ENCODE results near the gene LY9. TPM values are rescaled to one million over a fixed set of nuclear protein-coding genes. Genes with fewer than 3 reads are reported as not detected.

LY9 gene
- total RNA-seq, 1 experiment from 2014 or later = not detected

DNA sequence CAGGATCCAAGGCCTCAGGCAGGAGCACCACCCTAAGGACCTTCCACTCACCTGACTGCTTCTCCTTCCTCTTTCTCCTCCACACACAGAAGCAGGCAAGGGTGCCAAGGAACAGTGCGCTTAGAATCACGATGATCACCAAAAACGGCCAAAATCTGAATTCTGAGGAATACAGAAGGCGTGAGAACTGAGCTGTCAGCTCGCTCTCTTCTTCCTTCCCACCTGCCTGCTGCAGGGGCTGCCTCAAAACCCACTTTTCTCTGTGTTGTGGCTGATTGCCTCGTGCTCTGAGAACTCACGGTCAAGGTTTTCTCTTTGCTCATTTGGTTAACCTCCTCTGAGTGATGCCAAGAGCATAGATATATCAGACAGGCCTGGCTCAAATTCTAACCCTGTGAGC, 42.9 kb downstream of the LY9 start:
- ChIA-PET CTCF (no interaction called here), POLR2A (ENCODE audit: low non-redundant PET) (interaction anchor here (0.6 kb wide), 1 partner anchor 47 kb away, joined by 3 read pairs; no protein-coding TSS in a partner anchor)
- H3K9me3 ChIP-seq (ENCODE audit: low read depth, low read length, poor library complexity, severe bottlenecking) = no peaks in the 10 kb centered on the region
- no peak for DNase-seq (ENCODE audit: low spot score)
- no peak overlapping the region for H3K4me3 ChIP-seq (ENCODE audit: low read depth, low read length, poor library complexity, severe bottlenecking)
- H3K4me1 ChIP-seq (ENCODE audit: insufficient read depth, low read length, poor library complexity, severe bottlenecking) = no peaks in the 10 kb centered on the region
- H3K27ac ChIP-seq (ENCODE audit: low read depth, low read length, poor library complexity, severe bottlenecking) = no peak overlapping the region
- no peaks in the 10 kb centered on the region for H3K36me3 ChIP-seq (ENCODE audit: insufficient read depth, low read length, poor library complexity, severe bottlenecking)
- no peak for TF ChIP-seq EZH2 (IDR thresholded peaks at IDR 0.05; ENCODE audit: borderline replicate concordance, low read depth, low read length, poor library complexity, severe bottlenecking)
- TF ChIP-seq, protein P1, sequence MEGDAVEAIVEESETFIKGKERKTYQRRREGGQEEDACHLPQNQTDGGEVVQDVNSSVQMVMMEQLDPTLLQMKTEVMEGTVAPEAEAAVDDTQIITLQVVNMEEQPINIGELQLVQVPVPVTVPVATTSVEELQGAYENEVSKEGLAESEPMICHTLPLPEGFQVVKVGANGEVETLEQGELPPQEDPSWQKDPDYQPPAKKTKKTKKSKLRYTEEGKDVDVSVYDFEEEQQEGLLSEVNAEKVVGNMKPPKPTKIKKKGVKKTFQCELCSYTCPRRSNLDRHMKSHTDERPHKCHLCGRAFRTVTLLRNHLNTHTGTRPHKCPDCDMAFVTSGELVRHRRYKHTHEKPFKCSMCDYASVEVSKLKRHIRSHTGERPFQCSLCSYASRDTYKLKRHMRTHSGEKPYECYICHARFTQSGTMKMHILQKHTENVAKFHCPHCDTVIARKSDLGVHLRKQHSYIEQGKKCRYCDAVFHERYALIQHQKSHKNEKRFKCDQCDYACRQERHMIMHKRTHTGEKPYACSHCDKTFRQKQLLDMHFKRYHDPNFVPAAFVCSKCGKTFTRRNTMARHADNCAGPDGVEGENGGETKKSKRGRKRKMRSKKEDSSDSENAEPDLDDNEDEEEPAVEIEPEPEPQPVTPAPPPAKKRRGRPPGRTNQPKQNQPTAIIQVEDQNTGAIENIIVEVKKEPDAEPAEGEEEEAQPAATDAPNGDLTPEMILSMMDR (conservative IDR thresholded peaks at IDR 0.05; ENCODE audit: low read depth, low read length) = no peak
- no peaks in the 10 kb centered on the region for H3K27me3 ChIP-seq (replicated peaks; ENCODE audit: insufficient read depth, low read depth, low read length, poor library complexity)
- no TSS peak for BruUV-seq (replicated peaks)
- intact Hi-C loops (cut with micrococcal nuclease; ENCODE audit: unreplicated experiment) = no loop called here

DNA sequence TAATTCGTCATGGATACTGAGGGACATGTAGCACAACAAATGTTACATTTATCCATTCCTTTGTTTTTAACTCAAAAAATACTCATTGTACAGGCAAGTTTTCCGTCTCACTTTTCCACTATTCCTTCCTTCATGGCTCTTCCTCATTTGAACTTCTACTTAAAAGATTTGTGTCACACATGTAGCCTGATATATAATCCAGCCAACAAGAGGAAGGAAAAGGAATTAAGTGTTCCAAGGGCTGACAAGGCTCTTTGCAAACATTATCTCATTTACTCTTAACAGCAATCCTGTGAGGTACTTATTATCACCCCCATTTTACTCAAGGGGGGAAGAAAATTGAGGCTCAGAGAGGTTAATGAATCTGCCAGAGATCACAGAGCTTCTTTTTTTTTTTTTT, 43.8 kb downstream of the LY9 start:
- intact Hi-C loops (cut with micrococcal nuclease; ENCODE audit: unreplicated experiment) = no loop called here

GRCh38 chr1:160841079-160841478, 45.1 kb downstream of the LY9 start:
- H3K4me3 ChIP-seq (ENCODE audit: low read depth, low read length, poor library complexity, severe bottlenecking) = no peak overlapping the region
- H3K27ac ChIP-seq (ENCODE audit: low read depth, low read length, poor library complexity, severe bottlenecking) = no peak overlapping the region
- intact Hi-C loops (cut with micrococcal nuclease; ENCODE audit: unreplicated experiment) = no loop called here
- H3K36me3 ChIP-seq (ENCODE audit: insufficient read depth, low read length, poor library complexity, severe bottlenecking) = no peaks in the 10 kb centered on the region
- H3K9me3 ChIP-seq (ENCODE audit: low read depth, low read length, poor library complexity, severe bottlenecking) = no peaks in the 10 kb centered on the region
- H3K27me3 ChIP-seq (replicated peaks; ENCODE audit: insufficient read depth, low read depth, low read length, poor library complexity) = no peaks in the 10 kb centered on the region
- BruUV-seq (replicated peaks) = no TSS peak
- CTCF ChIA-PET = no interaction called here
- H3K4me1 ChIP-seq (ENCODE audit: insufficient read depth, low read length, poor library complexity, severe bottlenecking) = no peaks in the 10 kb centered on the region
- POLR2A ChIA-PET (ENCODE audit: low non-redundant PET) = no interaction called here
- TF ChIP-seq, protein P1 (conservative IDR thresholded peaks at IDR 0.05; ENCODE audit: low read depth, low read length) = no peak
- TF ChIP-seq EZH2 (IDR thresholded peaks at IDR 0.05; ENCODE audit: borderline replicate concordance, low read depth, low read length, poor library complexity, severe bottlenecking) = no peak
- no peak for DNase-seq (ENCODE audit: low spot score)

More for the DNA sequence above, 43.8 kb downstream of the LY9 start:
- ChIA-PET CTCF (no interaction called here), POLR2A (ENCODE audit: low non-redundant PET) (no interaction called here)
- TF ChIP-seq EZH2 (IDR thresholded peaks at IDR 0.05; ENCODE audit: borderline replicate concordance, low read depth, low read length, poor library complexity, severe bottlenecking) = no peak
- TF ChIP-seq, protein P1 (conservative IDR thresholded peaks at IDR 0.05; ENCODE audit: low read depth, low read length) = no peak
- no peaks in the 10 kb centered on the region for H3K27me3 ChIP-seq (replicated peaks; ENCODE audit: insufficient read depth, low read depth, low read length, poor library complexity)
- no TSS peak for BruUV-seq (replicated peaks)
- H3K9me3 ChIP-seq (ENCODE audit: low read depth, low read length, poor library complexity, severe bottlenecking) = no peaks in the 10 kb centered on the region
- no peak for DNase-seq (ENCODE audit: low spot score)
- H3K4me1 ChIP-seq (ENCODE audit: insufficient read depth, low read length, poor library complexity, severe bottlenecking) = no peaks in the 10 kb centered on the region
- no peaks in the 10 kb centered on the region for H3K36me3 ChIP-seq (ENCODE audit: insufficient read depth, low read length, poor library complexity, severe bottlenecking)
- no peak overlapping the region for H3K4me3 ChIP-seq (ENCODE audit: low read depth, low read length, poor library complexity, severe bottlenecking)
- no peak overlapping the region for H3K27ac ChIP-seq (ENCODE audit: low read depth, low read length, poor library complexity, severe bottlenecking)
